OCI-M1 (cell line): ENCODE results near the gene HEBP2.
A peak's percentile ranks its signal among the peaks of the same experiment; 100 is the strongest.
"Not testable (repeated sequence)": the region's sequence is repeated elsewhere in the genome, so short reads cannot be mapped to it uniquely, and the experiment has no call there.

ENCODE experiments used
- DNase-seq: peaks from one replicate; lab custom pipeline; 2025; lab: John Stamatoyannopoulos, UW

The HEBP2 gene, protein sequence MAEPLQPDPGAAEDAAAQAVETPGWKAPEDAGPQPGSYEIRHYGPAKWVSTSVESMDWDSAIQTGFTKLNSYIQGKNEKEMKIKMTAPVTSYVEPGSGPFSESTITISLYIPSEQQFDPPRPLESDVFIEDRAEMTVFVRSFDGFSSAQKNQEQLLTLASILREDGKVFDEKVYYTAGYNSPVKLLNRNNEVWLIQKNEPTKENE

DNA sequence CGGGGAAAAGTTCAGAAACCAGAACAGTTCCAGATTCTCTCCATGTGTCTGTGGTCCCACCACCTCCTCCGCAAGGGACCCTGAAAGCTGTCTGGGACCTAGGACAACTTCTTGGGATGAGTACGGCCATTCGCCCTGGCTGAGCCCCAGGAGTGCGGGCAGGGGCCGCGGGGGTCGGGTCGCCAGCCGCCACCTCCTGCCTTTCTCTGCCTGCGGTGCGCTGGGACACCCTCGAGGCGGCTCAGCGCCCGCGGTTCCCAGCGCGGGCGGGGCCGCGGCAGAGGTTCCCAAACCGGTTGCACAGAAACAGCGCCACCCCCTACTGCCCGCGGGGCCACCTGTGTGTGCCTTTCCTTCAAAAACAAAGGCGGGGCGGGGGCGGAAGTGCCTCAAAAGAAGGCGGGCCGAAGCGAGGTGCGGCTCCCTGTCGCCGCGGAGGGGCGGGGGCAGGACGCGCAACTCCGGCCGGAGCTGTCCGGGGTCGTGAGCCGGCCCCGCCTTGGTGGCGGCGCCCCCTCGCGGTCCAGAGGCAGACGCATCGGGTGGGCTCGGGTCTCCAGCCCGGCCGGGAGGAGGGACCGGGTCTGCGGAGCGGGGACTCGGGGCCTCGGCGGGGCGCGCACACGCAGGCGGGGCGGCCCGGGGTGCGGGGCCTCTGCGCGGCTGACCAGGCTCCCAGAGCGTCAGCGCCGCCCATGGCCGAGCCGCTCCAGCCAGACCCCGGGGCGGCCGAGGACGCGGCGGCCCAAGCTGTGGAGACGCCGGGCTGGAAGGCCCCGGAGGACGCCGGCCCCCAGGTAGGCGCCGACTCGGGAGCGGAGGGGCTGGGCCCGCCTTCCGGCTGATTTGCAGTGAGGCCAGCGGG is at the start of gene HEBP2:
HEBP2 (plus strand) TSS at position 423 of the 865 bp plus-strand sequence; CDS start at position 696, 273 bp downstream.
- DNase-seq = peak; percentile 98

DNA sequence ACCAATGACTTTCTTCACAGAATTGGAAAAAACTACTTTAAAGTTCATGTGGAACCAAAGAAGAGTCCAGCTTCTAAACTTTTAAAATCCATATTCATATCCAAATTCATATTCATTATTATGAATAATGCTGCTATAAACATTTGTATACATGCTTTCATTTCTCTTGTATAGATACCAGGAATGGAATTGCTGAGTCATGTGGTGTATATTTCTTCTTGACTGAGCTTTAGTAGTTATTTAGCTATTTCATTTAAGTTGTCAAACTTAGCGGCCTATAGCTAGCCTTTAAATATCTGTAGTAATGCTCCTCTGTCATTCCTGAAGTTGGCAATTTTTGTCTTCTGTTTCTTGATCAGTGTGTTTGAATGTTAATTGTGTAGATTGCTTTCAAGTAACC is 46.1 kb upstream of the HEBP2 start:
- DNase-seq = peak; percentile 19

DNA sequence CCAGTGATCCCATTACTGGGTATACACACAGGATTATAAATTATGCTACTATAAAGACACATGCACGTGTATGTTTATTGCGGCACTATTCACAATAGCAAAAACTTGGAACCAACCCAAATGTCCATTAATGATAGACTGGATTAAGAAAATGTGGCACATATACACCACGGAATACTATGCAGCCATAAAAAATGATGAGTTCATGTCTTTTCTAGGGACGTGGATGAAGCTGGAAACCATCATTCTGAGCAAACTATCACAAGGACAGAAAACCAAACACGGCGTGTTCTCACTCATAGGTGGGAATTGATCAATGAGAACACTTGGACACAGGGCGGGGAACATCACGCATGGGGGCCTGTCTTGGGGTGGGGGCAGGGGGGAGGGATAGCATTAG is 35.3 kb upstream of the HEBP2 start:
- DNase-seq = not testable (repeated sequence)

DNA sequence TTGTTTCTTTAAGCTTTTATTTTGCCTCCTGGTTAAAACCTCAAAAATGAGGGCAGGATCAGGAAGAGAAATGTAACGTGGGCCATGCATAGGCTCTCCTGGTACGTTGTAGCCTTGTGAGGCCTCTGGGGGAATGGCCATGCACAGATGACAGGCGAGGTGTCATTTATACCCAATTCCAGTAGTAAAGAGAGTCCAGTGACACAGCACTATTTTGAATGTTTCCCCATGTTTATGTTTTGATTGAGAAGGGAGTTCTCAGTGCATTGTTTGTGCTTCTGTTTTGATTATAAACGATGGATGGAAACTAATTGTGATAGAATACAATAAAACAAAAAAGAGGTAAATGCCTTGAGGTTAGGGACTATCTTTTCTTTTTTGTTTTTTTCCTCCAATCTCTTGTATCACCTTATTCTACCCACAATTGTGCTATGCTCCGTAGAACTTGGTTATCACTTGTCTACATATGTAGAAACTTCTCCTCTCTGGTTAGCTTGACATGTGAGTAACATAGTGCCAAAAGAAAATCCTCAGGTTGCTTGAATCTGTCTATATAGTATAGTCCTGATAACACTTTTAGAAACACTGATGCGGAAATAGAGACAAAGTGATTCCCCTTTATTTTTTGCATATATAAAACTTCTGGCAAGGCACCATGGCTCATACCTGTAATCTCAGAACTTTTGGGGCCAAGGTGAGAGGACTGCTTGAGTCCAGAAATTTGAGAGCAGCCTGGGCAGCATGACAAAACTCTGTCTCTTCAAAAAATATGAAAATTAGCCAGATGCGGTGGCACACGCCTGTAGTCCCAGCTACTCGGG is 33.2 kb upstream of the HEBP2 start:
- DNase-seq = peak; percentile 68

DNA sequence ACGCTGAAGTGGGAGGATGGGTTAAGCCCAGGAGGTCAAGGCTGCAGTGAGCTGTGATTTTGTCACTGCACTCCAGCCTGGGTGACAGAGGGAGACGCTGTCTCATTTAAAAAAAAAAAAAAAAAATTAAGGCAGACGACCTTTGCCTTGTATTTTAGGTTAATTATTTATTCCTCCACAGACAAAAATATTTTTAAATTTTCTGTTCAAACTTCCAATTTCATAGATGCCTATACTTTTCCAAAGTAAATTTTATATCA is 32.6 kb upstream of the HEBP2 start:
- DNase-seq = no peak

DNA sequence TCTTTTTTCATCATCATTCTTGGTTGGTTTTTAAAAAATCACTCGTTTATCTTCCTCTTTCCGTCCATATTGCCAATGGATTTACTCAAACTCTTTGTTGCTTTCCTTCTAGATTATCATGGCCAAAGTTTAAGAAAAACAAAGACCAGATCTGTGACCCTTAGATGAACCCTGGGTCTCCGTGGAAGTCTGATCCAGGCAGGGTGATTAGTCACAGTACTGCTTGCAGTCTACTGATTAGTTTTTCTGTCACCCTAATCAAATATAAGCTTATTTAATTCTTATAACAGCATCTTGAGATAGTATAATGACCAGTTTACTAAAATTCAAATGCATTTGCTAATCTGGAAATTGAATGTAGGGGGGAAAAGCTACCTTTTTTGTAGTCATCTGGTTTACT is 32.3 kb upstream of the HEBP2 start:
- DNase-seq = peak; percentile 78

DNA sequence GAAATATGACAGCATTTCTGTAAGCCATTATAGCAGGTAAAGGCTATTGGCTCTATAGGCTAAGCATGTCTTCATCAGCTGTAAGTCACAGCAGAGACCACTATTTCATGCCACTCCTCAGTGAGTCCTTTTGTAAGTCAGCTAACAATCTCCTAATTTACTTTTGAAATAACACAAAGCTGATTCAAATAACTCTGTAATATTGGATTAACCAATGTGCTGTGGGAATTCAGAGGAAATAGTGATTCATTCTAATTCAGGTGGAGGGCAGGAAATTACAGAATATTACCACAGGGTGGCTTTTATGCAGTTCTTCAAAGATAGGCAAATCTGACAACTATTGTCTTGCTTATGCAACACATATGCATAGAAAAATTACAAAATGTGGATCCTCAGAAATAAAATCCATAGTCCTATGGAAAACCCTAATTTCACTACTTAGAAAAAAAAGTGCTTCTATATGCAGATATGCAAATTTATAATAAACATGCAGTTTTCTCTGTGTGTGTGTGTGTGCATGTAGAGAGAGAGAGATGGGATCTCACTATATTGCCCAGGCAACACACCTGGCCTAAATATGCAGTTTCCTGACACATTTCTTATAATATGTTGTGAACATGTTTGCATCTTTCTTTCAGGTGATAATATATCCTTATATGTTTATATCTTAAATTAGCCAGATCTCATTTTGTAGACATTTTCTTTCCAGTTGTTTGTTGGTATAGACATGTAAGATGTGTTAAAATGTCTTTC is 31.1 kb upstream of the HEBP2 start:
- peak; percentile 38 for DNase-seq

DNA sequence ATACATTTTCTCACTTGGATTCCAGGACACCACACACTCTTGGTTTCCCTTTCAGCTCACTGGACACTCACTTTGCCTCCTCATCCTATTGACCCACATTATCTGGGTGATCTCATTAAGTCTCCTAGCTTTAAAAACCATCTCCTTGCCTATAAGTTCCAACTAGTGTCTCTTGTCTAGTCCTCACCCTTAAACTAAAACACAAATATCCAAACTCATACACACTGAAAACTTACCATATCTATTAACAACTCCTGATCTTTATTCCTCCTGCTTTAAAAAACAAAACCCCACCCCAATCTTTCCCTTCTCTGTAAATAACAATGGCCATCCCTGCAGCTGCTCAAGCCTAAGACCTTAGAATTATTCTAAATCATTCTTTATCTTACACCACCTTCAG is 29.8 kb upstream of the HEBP2 start:
- no peak for DNase-seq

DNA sequence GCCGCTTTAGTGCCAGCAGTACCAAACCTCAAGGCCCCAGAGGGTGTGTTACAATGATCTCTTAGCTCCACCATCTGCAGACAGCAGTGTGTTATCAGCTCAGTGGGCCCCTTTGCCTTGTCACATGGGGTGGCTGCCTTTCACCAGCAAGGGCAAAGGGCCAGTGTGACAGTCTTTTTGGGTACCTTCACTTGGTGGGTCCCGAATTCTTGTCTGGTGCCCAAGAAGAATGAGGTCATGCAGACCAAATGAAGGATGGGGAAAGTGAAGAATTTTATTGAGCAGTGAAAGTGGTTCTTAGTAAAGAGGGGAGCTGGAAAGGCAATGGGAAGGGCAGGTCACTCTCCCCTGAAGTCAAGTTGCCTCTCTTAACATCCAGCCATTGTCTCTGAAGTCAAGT is 29.2 kb upstream of the HEBP2 start:
- peak; percentile 28 for DNase-seq

DNA sequence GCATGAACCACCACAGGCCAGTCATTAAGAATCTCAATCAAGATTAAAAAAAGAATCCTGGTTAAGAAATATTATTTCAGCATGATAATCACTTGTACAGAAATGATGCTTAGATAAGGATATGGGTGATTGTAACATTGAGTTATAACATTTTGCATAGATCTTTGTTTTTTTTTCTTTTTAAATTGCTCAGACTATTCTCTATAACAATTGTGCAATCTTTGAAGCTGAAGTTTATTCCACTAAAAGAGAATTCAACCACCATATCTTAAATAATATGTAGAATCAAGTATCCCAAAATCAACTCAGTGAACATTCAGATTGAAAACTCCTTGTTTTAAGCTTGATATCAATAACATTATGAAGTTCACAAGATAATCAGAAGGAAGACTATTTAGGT is 27.0 kb upstream of the HEBP2 start:
- no peak for DNase-seq

DNA sequence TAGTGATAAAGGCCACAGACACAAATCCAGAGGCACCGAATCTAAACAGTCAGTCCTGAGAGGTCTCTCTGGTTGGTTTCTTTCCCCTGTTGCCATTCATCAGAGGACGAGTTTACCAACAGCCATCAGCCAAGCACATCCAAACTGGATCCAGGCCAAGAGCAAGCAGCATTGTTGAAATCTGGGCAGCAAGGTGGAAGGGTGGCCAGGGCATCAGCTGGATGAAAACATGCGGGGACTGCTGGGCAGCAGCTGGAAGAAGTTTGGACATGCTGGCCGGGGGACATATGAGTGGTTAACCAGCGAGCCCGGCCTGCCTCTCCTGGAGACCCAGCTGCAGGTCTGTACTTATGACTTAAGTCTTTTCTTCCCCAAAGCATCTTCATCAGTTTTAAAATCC is 26.2 kb upstream of the HEBP2 start, which contains the start of gene SMIM28:
SMIM28 (plus strand) TSS at position 62 of the 400 bp plus-strand sequence; CDS start at position 230, 168 bp downstream.
- DNase-seq = no peak

DNA sequence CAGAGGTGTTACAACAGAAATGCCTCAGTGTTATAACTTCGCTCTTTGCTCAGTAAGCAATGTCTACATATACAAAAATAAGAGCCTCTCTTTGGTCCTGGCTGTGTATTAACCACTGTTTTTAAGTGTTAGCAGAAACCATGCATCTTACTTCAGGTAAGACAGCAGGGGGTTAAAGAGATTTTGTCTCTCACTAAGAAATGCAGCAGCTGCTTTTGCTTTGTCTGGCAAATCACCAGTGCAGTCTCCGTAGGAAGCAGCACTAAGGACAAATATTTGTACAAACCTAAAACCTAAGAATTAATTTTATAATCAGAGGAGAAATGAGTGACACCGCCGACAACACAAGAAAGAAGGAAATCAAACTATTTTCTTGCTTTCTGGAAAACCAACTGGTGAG is 25.6 kb upstream of the HEBP2 start:
- DNase-seq = no peak

DNA sequence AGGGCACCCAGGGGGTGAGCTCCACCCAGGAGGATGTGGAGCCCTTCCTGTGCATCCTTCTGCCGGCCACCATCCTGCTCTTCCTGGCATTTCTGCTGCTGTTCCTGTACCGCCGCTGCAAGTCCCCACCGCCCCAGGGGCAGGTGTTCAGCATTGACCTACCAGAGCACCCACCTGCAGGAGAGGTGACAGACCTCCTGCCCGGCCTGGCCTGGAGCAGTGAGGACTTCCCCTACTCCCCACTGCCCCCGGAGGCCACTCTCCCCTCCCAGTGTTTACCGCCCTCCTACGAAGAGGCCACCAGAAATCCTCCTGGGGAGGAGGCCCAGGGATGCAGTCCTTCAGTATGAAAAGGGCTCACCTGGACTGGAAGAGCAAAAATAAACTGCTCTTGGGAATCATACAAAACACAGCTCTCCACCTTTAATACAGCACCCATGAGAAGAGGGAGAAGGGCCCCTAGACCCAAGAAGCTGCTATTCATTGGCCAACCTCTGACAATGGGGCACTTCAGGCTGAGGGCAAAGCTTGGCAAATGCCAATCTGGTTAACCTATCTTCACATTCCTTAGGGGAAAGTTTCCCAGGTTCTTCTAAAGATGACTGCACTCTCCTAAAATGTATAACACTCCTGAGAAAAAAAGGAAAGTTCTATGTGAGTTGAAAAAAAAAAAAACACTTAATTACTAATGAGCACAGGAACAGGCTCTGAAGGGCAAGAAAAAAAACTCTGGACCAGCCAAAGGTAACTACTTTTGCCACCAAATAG is 21.3 kb upstream of the HEBP2 start:
- no peak for DNase-seq

DNA sequence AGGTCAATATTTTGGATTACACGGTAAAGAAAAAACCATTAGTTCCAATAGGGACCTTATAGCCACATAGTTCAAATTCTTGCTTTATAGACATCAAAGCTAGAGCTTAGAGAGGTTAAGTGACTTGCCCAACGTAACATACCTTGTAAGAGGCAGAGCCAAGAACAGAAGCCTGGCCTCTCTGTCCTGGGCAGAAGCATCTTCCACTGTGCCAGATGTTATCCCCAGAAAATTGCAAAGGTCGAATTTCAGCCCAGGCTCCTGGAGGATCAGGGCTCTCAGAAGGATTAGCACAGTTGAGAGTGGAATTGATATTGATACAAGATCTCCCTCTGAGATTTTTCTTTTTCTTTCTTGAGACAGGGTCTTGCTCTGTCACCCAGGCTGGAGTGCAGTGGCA is 20.2 kb upstream of the HEBP2 start:
- DNase-seq = no peak

DNA sequence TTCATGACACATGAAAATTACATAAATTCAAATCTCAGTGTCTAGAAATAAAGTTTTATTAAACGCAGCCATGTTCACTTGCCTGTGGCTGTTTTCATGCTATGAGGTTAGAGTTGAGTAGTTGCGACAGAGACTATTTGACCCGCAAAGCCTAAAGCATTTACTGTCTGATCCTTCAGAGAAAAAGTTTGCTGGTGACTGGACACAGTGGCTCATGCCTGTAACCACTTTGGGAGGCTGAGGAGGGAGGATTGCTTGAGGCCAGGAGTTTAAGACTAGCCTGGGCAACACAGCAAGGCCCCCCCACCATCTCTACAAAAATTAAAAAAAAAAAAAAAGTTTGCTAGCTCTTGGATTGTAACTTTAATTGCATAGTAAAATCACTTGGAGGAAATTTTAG is 17.1 kb upstream of the HEBP2 start:
- DNase-seq = no peak

DNA sequence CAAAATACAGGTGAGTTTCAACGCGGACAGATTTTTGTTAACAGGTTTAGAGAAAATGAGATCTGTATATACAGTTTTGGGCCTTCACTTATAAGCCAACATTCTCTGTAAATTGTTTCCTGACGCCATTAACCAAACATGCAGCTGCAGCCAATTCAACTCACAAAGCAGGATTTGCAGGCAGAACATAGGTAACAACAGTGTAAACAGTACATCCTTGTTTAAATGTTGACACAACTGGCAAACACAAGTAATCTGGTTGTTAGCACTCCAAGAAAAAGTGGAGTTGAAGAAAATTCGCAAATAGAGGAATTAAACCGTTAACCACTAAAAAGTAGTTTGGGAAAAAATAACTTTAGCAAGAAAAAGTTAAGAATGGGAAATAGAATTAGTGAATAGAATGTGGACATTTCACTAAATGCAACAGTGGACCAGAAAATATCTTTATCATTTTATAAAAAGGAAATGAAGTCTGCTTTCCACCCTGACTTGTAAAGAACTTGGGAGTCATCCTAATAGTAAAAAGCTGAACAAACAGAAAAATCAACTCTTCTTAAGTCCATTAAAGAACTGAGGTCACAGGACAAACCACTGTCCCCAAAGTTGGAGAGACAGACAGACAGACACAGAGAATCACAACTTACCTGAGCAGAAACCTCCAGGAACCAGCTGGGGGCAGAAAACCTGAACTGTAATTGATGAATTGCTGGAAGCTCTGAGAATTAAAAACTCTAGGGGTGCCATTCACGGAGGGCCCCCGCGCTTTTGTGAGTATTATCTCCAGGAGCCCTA is 16.2 kb upstream of the HEBP2 start:
- no peak for DNase-seq

DNA sequence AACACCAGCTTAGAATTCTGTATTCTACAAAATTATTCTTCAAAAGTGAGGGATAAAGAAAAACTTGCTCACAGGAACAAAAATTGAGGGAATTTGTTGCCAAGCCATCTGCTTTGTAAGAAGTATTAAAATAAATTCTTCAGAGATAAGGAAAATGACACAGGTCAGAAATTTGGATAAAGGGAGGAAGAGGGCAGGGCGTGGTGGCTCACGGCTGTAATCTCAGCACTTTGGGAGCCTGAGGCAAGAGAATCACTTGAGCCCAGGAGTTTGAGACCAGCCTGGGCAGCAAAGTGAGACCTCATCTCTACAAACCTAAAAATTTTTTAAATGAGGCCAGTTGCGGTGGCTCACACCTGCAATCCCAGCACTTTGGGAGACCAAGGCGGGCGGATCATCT is 14.5 kb upstream of the HEBP2 start:
- DNase-seq = no peak

DNA sequence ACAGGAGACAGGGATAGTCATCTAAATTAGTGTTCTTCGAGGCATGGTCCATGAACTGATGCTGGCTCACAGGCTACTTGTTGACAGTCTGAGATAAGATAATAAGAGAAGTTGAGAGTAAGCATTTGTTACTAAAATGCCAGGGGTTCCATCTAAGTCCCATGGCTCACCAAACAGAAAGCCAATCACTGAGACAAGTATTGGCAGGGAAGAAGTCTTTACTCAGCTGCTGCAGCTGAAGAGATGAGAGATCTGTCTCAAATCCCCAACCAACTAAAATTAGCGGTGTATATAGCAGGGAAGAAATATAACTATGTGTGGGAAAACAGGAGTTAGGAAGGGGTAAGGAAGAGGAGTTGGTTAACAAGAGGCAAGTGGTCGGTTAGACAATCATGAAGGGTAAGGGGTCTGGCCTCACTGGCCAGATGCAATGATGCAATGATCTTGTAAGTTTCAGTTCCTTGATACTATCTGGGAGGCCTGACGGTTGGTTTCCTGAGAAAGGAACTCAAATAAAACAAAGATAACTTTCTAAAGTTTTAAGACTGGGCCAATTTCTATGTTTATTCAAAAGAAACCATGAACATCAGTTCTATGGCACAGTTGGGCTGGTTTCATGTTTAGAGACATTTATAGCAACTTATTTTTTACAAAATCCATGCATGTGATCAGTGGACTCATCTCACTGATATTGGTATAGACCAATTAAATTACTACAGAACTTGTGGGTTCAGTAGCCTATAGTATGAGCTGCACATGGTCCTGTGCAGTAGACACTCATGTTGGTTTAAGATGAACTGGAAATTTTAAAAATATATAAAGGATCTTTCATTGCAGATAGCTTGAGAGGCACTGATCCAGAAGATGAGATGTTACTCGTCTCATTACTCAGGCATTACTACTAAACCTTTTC is 9.9 kb upstream of the HEBP2 start:
- peak; percentile 85 for DNase-seq

DNA sequence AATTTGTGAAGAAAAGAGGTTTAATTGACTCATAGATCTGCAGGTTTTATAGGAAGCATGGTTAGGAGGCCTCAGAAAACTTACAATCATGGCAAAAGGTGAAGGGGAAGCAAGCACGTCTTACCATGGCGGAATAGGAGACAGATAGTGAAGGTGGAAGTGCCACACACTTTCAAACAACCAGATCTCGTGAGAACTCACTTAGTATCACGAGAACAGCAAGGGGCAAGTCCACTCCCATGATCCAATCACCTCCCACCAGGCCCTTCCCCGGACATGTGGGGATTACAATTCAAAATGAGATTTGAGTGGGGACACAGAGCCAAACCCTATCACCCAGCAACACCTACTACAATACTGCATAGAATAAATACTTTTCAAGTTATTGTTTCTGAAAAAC is 7.3 kb upstream of the HEBP2 start:
- DNase-seq = no peak
